Endothelial cell of umbilical vein (primary cell): ENCODE data around the gene CELF2.

ENCODE experiments used
- EZH2 ChIP-seq: IDR thresholded peaks from 2 replicates; pipeline ENCODE4 v1.6.1; 2012; ENCODE audit warnings: borderline replicate concordance, low read depth, mild to moderate bottlenecking, moderate library complexity, low read length, inconsistent platforms; ENCODE audit not compliant: severe bottlenecking
- FOS ChIP-seq: IDR thresholded peaks from 2 replicates; pipeline ENCODE4 v1.6.1; 2011; ENCODE audit warnings: mild to moderate bottlenecking, low read length, moderate library complexity, borderline replicate concordance; ENCODE audit not compliant: insufficient read depth
- GATA2 ChIP-seq: IDR thresholded peaks from 2 replicates; pipeline ENCODE4 v1.7.0; 2011; ENCODE audit warnings: low read depth, mild to moderate bottlenecking, moderate library complexity, mixed read lengths, low read length; ENCODE audit not compliant: insufficient read length, insufficient read depth
- JUN ChIP-seq: IDR thresholded peaks from 2 replicates; pipeline ENCODE4 v1.6.1; 2011; ENCODE audit warnings: borderline replicate concordance, low read depth; ENCODE audit not compliant: insufficient read length, insufficient read depth
- MYC ChIP-seq: IDR thresholded peaks from one replicate; pipeline ENCODE4 v1.6.1; 2011; ENCODE audit warnings: mild to moderate bottlenecking, low read depth, low read length
- POLR2A ChIP-seq: IDR thresholded peaks from 2 replicates; pipeline ENCODE4 v1.6.1; 2012; ENCODE audit warnings: low read depth, mild to moderate bottlenecking, control low read depth, low read length
- POLR2AphosphoS5 ChIP-seq: IDR thresholded peaks from 2 replicates; pipeline ENCODE4 v1.6.1; 2012; ENCODE audit warnings: low read depth, mild to moderate bottlenecking, control low read depth, low read length, moderate library complexity; ENCODE audit not compliant: insufficient read depth
- TF ChIP-seq, protein P1 (sequence below), 2 donors: IDR thresholded peaks; 1 replicate in 1 of 2; 2 replicates in 1 of 2; pipeline ENCODE4 v1.5.1; 2011; ENCODE audit warnings: low read length in 2 of 2, mild to moderate bottlenecking in 2 of 2, moderate library complexity in 2 of 2, control low read depth in 1 of 2, inconsistent platforms in 1 of 2, low read depth in 1 of 2; ENCODE audit not compliant: insufficient read depth in 1 of 2; ENCODE audit errors: extremely low read depth in 1 of 2
- TF ChIP-seq, protein P2 (sequence below): IDR thresholded peaks from 2 replicates; pipeline ENCODE4 v1.6.1; 2011; ENCODE audit not compliant: insufficient read depth, insufficient read length

DNA sequence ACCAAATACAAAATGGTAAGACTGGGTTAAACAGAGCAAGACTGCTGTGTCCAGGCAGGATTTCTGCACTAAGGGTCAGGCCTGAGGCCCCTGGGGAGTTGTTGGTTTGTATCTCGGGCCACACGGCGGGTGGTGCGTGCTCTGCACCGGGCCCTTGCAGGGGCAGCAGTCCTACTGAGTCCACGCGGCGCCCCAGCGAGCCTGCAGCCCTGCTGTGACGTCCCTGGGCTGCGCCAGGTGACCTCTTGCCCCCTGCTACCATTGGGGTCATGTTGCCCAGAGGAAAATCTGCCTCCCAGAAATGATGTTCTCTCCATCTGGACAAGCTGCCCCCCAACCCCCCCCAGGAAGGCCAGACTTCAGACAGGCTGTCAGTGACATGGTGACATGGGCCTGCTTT lies 281.5 kb downstream of the CELF2 start:
- no peak for TF ChIP-seq EZH2
- no peak for TF ChIP-seq POLR2A
- TF ChIP-seq, protein P1, sequence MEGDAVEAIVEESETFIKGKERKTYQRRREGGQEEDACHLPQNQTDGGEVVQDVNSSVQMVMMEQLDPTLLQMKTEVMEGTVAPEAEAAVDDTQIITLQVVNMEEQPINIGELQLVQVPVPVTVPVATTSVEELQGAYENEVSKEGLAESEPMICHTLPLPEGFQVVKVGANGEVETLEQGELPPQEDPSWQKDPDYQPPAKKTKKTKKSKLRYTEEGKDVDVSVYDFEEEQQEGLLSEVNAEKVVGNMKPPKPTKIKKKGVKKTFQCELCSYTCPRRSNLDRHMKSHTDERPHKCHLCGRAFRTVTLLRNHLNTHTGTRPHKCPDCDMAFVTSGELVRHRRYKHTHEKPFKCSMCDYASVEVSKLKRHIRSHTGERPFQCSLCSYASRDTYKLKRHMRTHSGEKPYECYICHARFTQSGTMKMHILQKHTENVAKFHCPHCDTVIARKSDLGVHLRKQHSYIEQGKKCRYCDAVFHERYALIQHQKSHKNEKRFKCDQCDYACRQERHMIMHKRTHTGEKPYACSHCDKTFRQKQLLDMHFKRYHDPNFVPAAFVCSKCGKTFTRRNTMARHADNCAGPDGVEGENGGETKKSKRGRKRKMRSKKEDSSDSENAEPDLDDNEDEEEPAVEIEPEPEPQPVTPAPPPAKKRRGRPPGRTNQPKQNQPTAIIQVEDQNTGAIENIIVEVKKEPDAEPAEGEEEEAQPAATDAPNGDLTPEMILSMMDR (IDR thresholded peaks at IDR 0.05; ENCODE audit: extremely low read depth in 1 of 2, insufficient read depth in 1 of 2, low read depth in 1 of 2, low read length in 2 of 2), result no peak
- TF ChIP-seq, protein P2, sequence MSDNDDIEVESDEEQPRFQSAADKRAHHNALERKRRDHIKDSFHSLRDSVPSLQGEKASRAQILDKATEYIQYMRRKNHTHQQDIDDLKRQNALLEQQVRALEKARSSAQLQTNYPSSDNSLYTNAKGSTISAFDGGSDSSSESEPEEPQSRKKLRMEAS, result no peak
- no peak for TF ChIP-seq FOS
- no peak for TF ChIP-seq POLR2AphosphoS5
- TF ChIP-seq JUN, result no peak
- TF ChIP-seq GATA2, result no peak
- TF ChIP-seq MYC, result no peak
